Loucy (cell line): ENCODE results near the gene FITM1.

Source experiments
- H2AFZ ChIP-seq: fragments of 200-600 bp; sonication (generic); 2 replicates; pipeline ENCODE4 v1.6.0; 2016; ENCODE audit warnings: antibody characterized with exemption, mild to moderate bottlenecking, low read length, moderate library complexity
- H3F3A ChIP-seq: fragments of 200-600 bp; 2 replicates; pipeline ENCODE4 v1.6.0; 2016; ENCODE audit warnings: antibody characterized with exemption, low read depth, mild to moderate bottlenecking
- H3K27me3 ChIP-seq: fragments of 200-600 bp; sonication (generic); 2 replicates; pipeline ENCODE4 v1.6.1; 2014; ENCODE audit warnings: low read length, mild to moderate bottlenecking; ENCODE audit not compliant: insufficient read depth, poor library complexity, severe bottlenecking
- H3K36me3 ChIP-seq: fragments of 200-600 bp; sonication (generic); 2 replicates; pipeline ENCODE4 v1.6.1; 2016; ENCODE audit warnings: low read length; ENCODE audit not compliant: insufficient read depth
- H3K4me1 ChIP-seq: fragments of 200-600 bp; sonication (generic); 2 replicates; pipeline ENCODE4 v1.5.1; 2014; ENCODE audit warnings: low read length, mild to moderate bottlenecking; ENCODE audit not compliant: insufficient read depth, poor library complexity, severe bottlenecking
- H3K4me2 ChIP-seq: fragments of 200-600 bp; sonication (generic); 2 replicates; pipeline ENCODE4 v1.6.0; 2014; ENCODE audit warnings: antibody characterized with exemption, low read length, low read depth, mild to moderate bottlenecking; ENCODE audit not compliant: poor library complexity, severe bottlenecking
- H3K4me3 ChIP-seq: fragments of 200-600 bp; sonication (generic); 2 replicates; pipeline ENCODE4 v1.5.1; 2014; ENCODE audit warnings: low read length, mild to moderate bottlenecking, mixed read lengths; ENCODE audit not compliant: poor library complexity, severe bottlenecking
- H3K79me2 ChIP-seq: fragments of 200-600 bp; sonication (generic); 2 replicates; pipeline ENCODE4 v1.6.1; 2014; ENCODE audit warnings: low read length; ENCODE audit not compliant: insufficient read depth
- H3K9ac ChIP-seq: fragments of 200-600 bp; sonication (generic); 2 replicates; pipeline ENCODE4 v1.6.0; 2014; ENCODE audit warnings: mild to moderate bottlenecking, low read depth, low read length, moderate library complexity; ENCODE audit not compliant: poor library complexity, severe bottlenecking
- H3K9me2 ChIP-seq: fragments of 200-600 bp; sonication (generic); replicated peaks from 2 replicates; pipeline ENCODE4 v1.6.1; 2016; ENCODE audit warnings: low read depth, low read length, mixed read lengths
- H3K9me3 ChIP-seq: fragments of 200-600 bp; sonication (generic); 2 replicates; pipeline ENCODE4 v1.6.1; 2014; ENCODE audit warnings: mild to moderate bottlenecking, antibody characterized with exemption, low read length, low read depth; ENCODE audit not compliant: insufficient read depth
- H4K20me1 ChIP-seq: fragments of 200-600 bp; sonication (generic); 2 replicates; pipeline ENCODE4 v1.6.0; 2014; ENCODE audit warnings: antibody characterized with exemption, low read length, mild to moderate bottlenecking; ENCODE audit not compliant: insufficient read depth, poor library complexity, severe bottlenecking
- EZH2phosphoT487 ChIP-seq: fragments of 200-600 bp; IDR thresholded peaks from 2 replicates; pipeline ENCODE4 v1.6.1; 2018; ENCODE audit warnings: antibody characterized with exemption, mild to moderate bottlenecking, moderate library complexity, borderline replicate concordance
- TF ChIP-seq, protein P1 (sequence below): fragments of 200-600 bp; sonication (generic); conservative IDR thresholded peaks from 2 replicates; pipeline ENCODE4 v1.5.1; 2014; ENCODE audit warnings: mild to moderate bottlenecking, antibody characterized with exemption, low read length

Gene FITM1

DNA sequence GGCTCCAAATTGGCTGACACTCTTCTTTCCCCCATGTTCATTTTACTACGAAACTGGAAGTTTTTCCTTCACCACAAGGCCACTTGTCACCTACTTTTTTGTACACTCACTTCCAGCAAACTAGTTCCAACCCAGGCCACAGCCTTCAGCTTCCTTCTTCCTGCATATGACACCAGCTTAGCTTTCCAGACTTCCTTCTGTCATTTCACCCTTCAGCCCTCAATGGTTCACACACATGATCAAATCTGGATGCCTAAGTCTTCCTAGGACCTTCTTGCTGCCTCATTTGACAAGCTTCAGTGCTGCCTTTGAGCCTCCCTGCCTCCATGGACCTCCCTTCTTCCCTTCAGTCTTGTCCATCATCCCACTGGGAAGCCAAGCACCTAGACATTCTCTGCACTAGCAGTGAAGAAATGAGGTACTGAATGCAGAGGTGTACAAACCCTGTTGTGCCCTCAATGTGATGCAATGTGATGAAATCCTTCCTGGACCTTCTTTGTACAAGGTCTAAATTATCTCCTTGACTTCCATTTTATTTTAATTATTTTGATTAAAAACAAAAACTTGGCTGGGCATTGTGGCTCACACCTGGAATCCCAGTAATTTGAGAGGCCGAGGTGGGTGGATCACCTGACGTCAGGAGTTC is 37.1 kb downstream of the FITM1 start:
- Histone ChIP-seq H2AFZ (no peak overlapping the region), H3K9ac (no peak overlapping the region), H3K36me3 (peaks cover 10% of the 10 kb centered on the region; the same call in 1 of the 2 replicates), H4K20me1 (no peaks in the 10 kb centered on the region), H3K9me2 (no peaks in the 10 kb centered on the region), H3F3A (no peaks in the 10 kb centered on the region), H3K4me1 (no peaks in the 10 kb centered on the region), H3K27me3 (no peaks in the 10 kb centered on the region), H3K4me2 (no peak overlapping the region), H3K9me3 (no peaks in the 10 kb centered on the region), H3K79me2 (no peaks in the 10 kb centered on the region), H3K4me3 (no peak overlapping the region)
- TF ChIP-seq EZH2phosphoT487, result no peak
- TF ChIP-seq, protein P1, sequence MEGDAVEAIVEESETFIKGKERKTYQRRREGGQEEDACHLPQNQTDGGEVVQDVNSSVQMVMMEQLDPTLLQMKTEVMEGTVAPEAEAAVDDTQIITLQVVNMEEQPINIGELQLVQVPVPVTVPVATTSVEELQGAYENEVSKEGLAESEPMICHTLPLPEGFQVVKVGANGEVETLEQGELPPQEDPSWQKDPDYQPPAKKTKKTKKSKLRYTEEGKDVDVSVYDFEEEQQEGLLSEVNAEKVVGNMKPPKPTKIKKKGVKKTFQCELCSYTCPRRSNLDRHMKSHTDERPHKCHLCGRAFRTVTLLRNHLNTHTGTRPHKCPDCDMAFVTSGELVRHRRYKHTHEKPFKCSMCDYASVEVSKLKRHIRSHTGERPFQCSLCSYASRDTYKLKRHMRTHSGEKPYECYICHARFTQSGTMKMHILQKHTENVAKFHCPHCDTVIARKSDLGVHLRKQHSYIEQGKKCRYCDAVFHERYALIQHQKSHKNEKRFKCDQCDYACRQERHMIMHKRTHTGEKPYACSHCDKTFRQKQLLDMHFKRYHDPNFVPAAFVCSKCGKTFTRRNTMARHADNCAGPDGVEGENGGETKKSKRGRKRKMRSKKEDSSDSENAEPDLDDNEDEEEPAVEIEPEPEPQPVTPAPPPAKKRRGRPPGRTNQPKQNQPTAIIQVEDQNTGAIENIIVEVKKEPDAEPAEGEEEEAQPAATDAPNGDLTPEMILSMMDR, result no peak

DNA sequence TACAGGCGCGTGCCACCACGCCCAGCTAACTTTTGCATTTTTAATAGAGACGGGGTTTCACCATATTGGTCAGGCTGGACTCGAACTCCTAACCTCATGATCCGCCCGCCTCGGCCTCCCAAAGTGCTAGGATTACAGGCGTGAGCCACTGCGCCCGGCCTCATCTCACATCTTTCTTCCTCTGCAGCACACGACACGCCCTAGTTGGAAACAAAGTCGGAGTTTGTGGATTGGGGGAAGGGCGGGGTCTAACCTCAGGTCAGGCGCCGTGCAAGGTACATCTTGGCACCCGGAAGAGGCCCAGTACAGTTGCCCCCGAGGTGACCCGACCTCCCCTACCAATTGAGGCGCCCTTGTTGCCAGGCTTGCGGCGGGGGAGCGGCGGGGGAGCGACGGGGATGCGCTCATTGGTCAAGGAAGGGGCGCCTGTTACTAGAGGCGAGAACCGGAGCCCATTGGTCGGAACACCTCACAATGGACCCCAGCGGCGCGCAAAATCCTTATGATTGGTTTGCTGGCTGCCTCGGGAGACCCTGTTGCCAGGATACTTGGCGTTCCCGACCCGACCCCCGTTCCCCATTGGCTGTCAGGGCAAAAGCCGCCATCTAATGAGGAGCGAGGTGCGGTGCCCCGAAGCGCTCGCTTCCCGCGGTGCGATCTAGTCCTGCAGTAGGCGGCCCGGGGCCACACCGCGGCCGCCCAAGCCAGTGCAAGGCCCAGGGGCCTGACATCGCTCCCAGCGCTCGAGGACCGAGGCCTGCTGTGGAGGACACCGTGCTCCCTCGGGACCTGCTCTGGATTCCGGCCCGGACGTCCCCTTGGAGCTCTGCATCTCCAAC is 41.2 kb downstream of the FITM1 start, which contains the start of gene REC8:
Gene REC8, plus strand, starts transcription at position 659 of the 839 bp plus-strand sequence. CDS start 473 bp downstream, outside the sequence.
- Histone ChIP-seq H3K27me3 (no peaks in the 10 kb centered on the region), H3K36me3 (no peaks in the 10 kb centered on the region), H3K9me3 (no peaks in the 10 kb centered on the region), H3K9ac (no peak within 1 kb of the TSS), H3K79me2 (no peaks in the 10 kb centered on the region), H4K20me1 (no peaks in the 10 kb centered on the region), H3K9me2 (no peaks in the 10 kb centered on the region), H3K4me1 (no peaks in the 10 kb centered on the region), H3K4me3 (no peak within 1 kb of the TSS), H3F3A (no peaks in the 10 kb centered on the region), H3K4me2 (no peak within 1 kb of the TSS), H2AFZ (no peak within 1 kb of the TSS)
- TF ChIP-seq, protein P1, result no peak
- TF ChIP-seq EZH2phosphoT487, result no peak

DNA sequence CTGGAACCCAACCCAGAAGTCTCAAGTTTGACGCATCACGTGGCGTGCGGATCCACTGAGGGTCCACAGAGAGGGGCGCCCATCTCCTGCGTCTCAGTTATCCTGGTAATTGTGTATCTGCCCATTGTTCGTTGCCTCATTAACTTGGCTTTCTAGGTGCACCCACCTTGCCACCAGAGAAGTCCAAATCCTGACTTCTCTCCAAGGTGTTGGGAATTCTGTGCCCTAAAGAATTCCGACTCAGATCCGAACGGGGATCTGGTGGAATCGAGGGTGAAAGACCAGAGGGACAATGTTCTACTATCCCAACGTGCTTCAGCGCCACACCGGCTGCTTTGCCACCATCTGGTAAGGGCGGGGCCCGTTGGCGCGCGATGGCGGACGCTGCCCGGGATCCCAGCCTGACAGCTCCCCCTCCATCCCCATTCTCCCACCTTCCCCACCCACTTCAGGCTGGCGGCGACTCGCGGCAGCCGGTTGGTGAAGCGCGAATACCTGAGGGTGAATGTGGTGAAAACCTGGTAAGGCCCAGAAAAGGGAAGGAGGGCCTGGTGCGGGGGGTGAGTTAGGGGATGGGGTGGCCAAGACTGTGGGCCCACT is 41.9 kb downstream of the FITM1 start:
- H3K9me3 ChIP-seq, result no peaks in the 10 kb centered on the region
- H3K27me3 ChIP-seq, result no peaks in the 10 kb centered on the region
- no peaks in the 10 kb centered on the region for H3F3A ChIP-seq
- no peaks in the 10 kb centered on the region for H3K4me1 ChIP-seq
- no peak overlapping the region for H2AFZ ChIP-seq
- H3K36me3 ChIP-seq, result no peaks in the 10 kb centered on the region
- TF ChIP-seq, protein P1, result no peak
- no peak for TF ChIP-seq EZH2phosphoT487
- no peak overlapping the region for H3K4me3 ChIP-seq
- H3K79me2 ChIP-seq, result no peaks in the 10 kb centered on the region
- H3K9ac ChIP-seq, result no peak overlapping the region
- no peaks in the 10 kb centered on the region for H3K9me2 ChIP-seq
- no peaks in the 10 kb centered on the region for H4K20me1 ChIP-seq
- no peak overlapping the region for H3K4me2 ChIP-seq
